ENCODE measurements around the gene AFF1.
A peak's percentile ranks its signal among the peaks of the same experiment; 100 is the strongest.

Gene AFF1

GRCh38 chr4:87179751-87180150 lies 244.9 kb downstream of the AFF1 start:
- DNase-seq, result no peak

GRCh38 chr4:87180767-87181166 lies 246.0 kb downstream of the AFF1 start:
- no peak for DNase-seq

- DNase-seq, result no peak
Observed at GRCh38 chr4:87185146-87185870, 250.5 kb downstream of the AFF1 start.

- peak in 1 of 2 experiments; percentile 19 for DNase-seq
Observed at GRCh38 chr4:87188048-87188447, 253.2 kb downstream of the AFF1 start.

GRCh38 chr4:87188932-87189331 lies 254.1 kb downstream of the AFF1 start:
- DNase-seq, result no peak
